Measurements from ENCODE around the gene TLCD2. TPM values are rescaled to one million over a fixed set of nuclear protein-coding genes. Genes with fewer than 3 reads are reported as not detected.

The TLCD2 gene
- polyA plus RNA-seq (ENCODE audit: low read depth in 6 of 6), result not detected

GRCh38 chr17:1709971-1710806 is at the start of gene TLCD2:
Gene TLCD2, minus strand, starts transcription at chr17:1710377. Its CDS starts 135 bp downstream, at chr17:1710242.
- Mint-ChIP-seq H3K36me3 (peaks cover 0 to 8% of the 10 kb centered on the region in 2 donors), H3K4me3 (peak within 1 kb of the TSS; percentile 6 to 88 (median 65)), H3K9me3 (no peaks in the 10 kb centered on the region), H3K27me3 (peaks cover 45 to 85% (median 67%) of the 10 kb centered on the region in 3 donors), H3K4me1 (peaks cover 6 to 18% (median 14%) of the 10 kb centered on the region in 3 donors), H3K27ac (peak within 1 kb of the TSS in 1 of 6 donors; percentile 56)
- peak; percentile 42 to 47 for ATAC-seq (ENCODE audit: low read depth in 2 of 2)
- DNase-seq, result no peak

- DNase-seq (no peak), ATAC-seq (ENCODE audit: low read depth in 2 of 2) (no peak)
- Mint-ChIP-seq H3K9me3 (no peaks in the 10 kb centered on the region), H3K4me3 (no peak overlapping the region), H3K4me1 (peaks cover 26 to 38% (median 27%) of the 10 kb centered on the region in 3 donors), H3K36me3 (no peaks in the 10 kb centered on the region), H3K27me3 (no peaks in the 10 kb centered on the region), H3K27ac (no peak overlapping the region)
These were observed 49.4 kb upstream of the TLCD2 start for GRCh38 chr17:1759529-1759928.

GRCh38 chr17:1758807-1759206 is 48.6 kb upstream of the TLCD2 start:
- Mint-ChIP-seq H3K36me3 (no peaks in the 10 kb centered on the region), H3K27me3 (no peaks in the 10 kb centered on the region), H3K4me3 (peak overlapping the region in 1 of 8 donors; percentile 7), H3K9me3 (no peaks in the 10 kb centered on the region), H3K27ac (peak overlapping the region in 1 of 6 donors; percentile 62), H3K4me1 (peaks cover 18 to 30% (median 21%) of the 10 kb centered on the region in 3 donors)
- DNase-seq (no peak), ATAC-seq (ENCODE audit: low read depth in 2 of 2) (no peak)

GRCh38 chr17:1755827-1756262 is 45.7 kb upstream of the TLCD2 start:
- Mint-ChIP-seq H3K27me3 (no peaks in the 10 kb centered on the region), H3K4me3 (peak overlapping the region in 1 of 8 donors; percentile 55), H3K36me3 (no peaks in the 10 kb centered on the region), H3K9me3 (no peaks in the 10 kb centered on the region), H3K4me1 (peaks cover 7 to 23% (median 17%) of the 10 kb centered on the region in 3 donors), H3K27ac (no peak overlapping the region)
- ATAC-seq (ENCODE audit: low read depth in 2 of 2), result no peak
- no peak for DNase-seq

GRCh38 chr17:1755252-1755826 is 45.2 kb upstream of the TLCD2 start:
- ATAC-seq (ENCODE audit: low read depth in 2 of 2), result no peak
- peaks cover 7 to 23% (median 17%) of the 10 kb centered on the region in 3 donors for H3K4me1 Mint-ChIP-seq
- H3K9me3 Mint-ChIP-seq, result no peaks in the 10 kb centered on the region
- H3K27me3 Mint-ChIP-seq, result no peaks in the 10 kb centered on the region
- no peak overlapping the region for H3K27ac Mint-ChIP-seq
- no peak for DNase-seq
- H3K36me3 Mint-ChIP-seq, result no peaks in the 10 kb centered on the region
- no peak overlapping the region for H3K4me3 Mint-ChIP-seq

GRCh38 chr17:1754430-1755112 is 44.4 kb upstream of the TLCD2 start:
- Mint-ChIP-seq H3K27me3 (no peaks in the 10 kb centered on the region), H3K9me3 (no peaks in the 10 kb centered on the region), H3K27ac (no peak overlapping the region), H3K36me3 (no peaks in the 10 kb centered on the region), H3K4me1 (peaks cover 7 to 23% (median 17%) of the 10 kb centered on the region in 3 donors), H3K4me3 (no peak overlapping the region)
- DNase-seq (no peak), ATAC-seq (ENCODE audit: low read depth in 2 of 2) (no peak)

- Mint-ChIP-seq H3K4me3 (no peak overlapping the region), H3K36me3 (no peaks in the 10 kb centered on the region), H3K4me1 (peaks cover 6 to 19% (median 17%) of the 10 kb centered on the region in 3 donors), H3K27ac (no peak overlapping the region), H3K27me3 (no peaks in the 10 kb centered on the region), H3K9me3 (no peaks in the 10 kb centered on the region)
- ATAC-seq (ENCODE audit: low read depth in 2 of 2), result no peak
- DNase-seq, result no peak
These were observed 43.7 kb upstream of the TLCD2 start for GRCh38 chr17:1753767-1754429.

GRCh38 chr17:1752425-1753262 is 42.5 kb upstream of the TLCD2 start:
- Mint-ChIP-seq H3K27me3 (no peaks in the 10 kb centered on the region), H3K36me3 (no peaks in the 10 kb centered on the region), H3K27ac (peak overlapping the region; percentile 12 to 91 (median 74)), H3K9me3 (no peaks in the 10 kb centered on the region), H3K4me1 (peaks cover 0 to 14% (median 10%) of the 10 kb centered on the region in 3 donors), H3K4me3 (peak overlapping the region in 7 of 8 donors; percentile 19 to 84 (median 65))
- DNase-seq, result peak; percentile 35
- peak; percentile 91 to 93 for ATAC-seq (ENCODE audit: low read depth in 2 of 2)

- H3K27me3 Mint-ChIP-seq, result no peaks in the 10 kb centered on the region
- no peak for ATAC-seq (ENCODE audit: low read depth in 2 of 2)
- no peaks in the 10 kb centered on the region for H3K36me3 Mint-ChIP-seq
- H3K27ac Mint-ChIP-seq, result peak overlapping the region in 1 of 6 donors; percentile 49
- no peak overlapping the region for H3K4me3 Mint-ChIP-seq
- H3K4me1 Mint-ChIP-seq, result peaks cover 0 to 14% (median 10%) of the 10 kb centered on the region in 3 donors
- DNase-seq, result no peak
- H3K9me3 Mint-ChIP-seq, result no peaks in the 10 kb centered on the region
These were observed 40.5 kb upstream of the TLCD2 start for GRCh38 chr17:1750628-1751027.

GRCh38 chr17:1746975-1747543 is 36.9 kb upstream of the TLCD2 start:
- no peak for ATAC-seq (ENCODE audit: low read depth in 2 of 2)
- Mint-ChIP-seq H3K9me3 (no peaks in the 10 kb centered on the region), H3K27me3 (no peaks in the 10 kb centered on the region), H3K36me3 (no peaks in the 10 kb centered on the region), H3K4me1 (peaks cover 0 to 3% (median under 1%) of the 10 kb centered on the region in 3 donors), H3K4me3 (no peak overlapping the region), H3K27ac (no peak overlapping the region)
- DNase-seq, result no peak

GRCh38 chr17:1745513-1746020 is 35.4 kb upstream of the TLCD2 start:
- Mint-ChIP-seq H3K27ac (no peak overlapping the region), H3K9me3 (no peaks in the 10 kb centered on the region), H3K36me3 (no peaks in the 10 kb centered on the region), H3K27me3 (no peaks in the 10 kb centered on the region), H3K4me3 (peak overlapping the region in 1 of 8 donors; percentile 19), H3K4me1 (no peaks in the 10 kb centered on the region)
- no peak for DNase-seq
- no peak for ATAC-seq (ENCODE audit: low read depth in 2 of 2)

Measured in naive B cell (primary cell).